ENCODE results near the gene CST7.

GRCh38 chr20:24972341-24972740 is 23.3 kb downstream of the CST7 start:
- no peak for TF ChIP-seq CTCF (IDR thresholded peaks at IDR 0.05 in 2 of 3, conservative IDR thresholded peaks at IDR 0.05 in 1 of 3; ENCODE audit: control insufficient read depth in 2 of 3, extremely low read depth in 1 of 3, insufficient read depth in 1 of 3, low read depth in 3 of 3, low read length in 3 of 3)
- no peak for TF ChIP-seq SIN3A (IDR thresholded peaks at IDR 0.05; ENCODE audit: low read depth, low read length)
